SH-SY5Y (cell line): ENCODE results near the gene PRXL2B.

Experiments used
- GATA2 ChIP-seq: IDR thresholded peaks from 2 replicates; pipeline ENCODE4 v1.6.1; 2011; ENCODE audit warnings: mild to moderate bottlenecking, low read depth, low read length
- GATA3 ChIP-seq: IDR thresholded peaks from 2 replicates; pipeline ENCODE4 v1.6.1; 2011; ENCODE audit warnings: low read depth, mild to moderate bottlenecking, low read length, moderate library complexity

Gene PRXL2B

DNA sequence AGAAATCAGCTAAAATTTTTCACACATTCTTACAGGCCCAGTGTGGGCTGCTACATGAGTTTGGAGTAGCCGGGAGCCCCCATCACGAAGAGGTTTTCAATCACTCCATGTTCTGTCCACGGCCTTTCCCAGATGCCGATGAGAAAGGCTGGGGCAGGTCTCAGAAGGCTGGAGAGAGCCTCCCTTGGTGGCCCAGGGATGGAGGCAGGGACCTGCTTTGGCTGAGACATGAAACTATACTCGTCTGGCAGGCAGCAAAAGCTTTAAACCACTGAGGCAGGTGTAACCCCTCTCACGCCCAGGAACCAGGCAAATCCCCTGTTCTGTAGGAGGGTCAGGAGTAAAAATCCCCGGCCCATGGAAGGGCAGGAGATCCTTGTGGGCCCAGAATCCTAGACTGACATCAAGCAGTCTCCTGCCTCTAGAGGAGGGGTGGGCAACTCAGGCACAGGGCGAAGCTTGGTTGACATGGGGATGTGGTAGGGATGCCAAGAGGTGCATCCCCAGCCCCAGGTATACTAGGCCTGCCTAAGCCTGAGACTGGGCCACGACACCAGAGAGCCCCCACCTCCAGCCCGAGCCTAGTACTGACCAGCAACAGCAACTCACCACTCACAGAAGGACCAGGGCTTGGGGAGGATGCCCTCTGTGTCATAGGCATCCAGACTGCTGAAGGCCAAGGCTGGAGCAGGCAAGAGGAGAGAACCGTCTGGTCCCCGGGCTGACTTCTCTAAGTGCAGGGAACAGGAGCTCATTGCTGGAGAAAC, 37.2 kb downstream of the PRXL2B start:
- TF ChIP-seq GATA2: no peak
- no peak for TF ChIP-seq GATA3

DNA sequence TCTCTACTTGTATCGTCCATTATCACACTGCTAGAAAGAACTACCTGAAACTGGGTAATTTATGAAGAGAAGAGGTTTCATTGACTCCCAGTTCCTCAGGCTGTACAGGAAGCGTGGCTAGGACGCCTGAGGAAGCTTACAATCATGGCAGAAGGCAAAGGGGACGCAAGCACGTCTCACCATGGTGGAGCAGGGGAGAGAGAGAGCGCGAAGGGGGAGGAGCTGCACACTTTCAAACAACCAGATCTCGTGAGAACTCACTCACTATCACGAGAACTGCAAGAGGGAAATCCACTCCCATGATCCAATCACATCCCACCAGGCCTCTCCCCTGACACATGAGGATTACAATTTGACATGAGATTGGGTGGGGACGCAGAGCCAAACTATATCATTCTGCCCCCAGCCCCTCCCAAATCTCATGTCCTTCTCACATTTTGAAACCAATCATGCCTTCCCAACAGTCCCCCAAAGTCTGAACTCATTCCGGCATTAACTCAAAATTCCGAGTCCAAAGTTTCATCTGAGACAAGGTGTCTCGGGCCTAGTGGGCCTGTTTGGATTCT, 38.2 kb downstream of the PRXL2B start:
- no peak for TF ChIP-seq GATA3
- no peak for TF ChIP-seq GATA2

- no peak for TF ChIP-seq GATA3
- TF ChIP-seq GATA2: no peak
Observed at GRCh38 chr1:2625311-2625710, 38.7 kb downstream of the PRXL2B start.

- TF ChIP-seq GATA3 (no peak), GATA2 (no peak)
Observed at GRCh38 chr1:2627746-2628145, 41.2 kb downstream of the PRXL2B start.

DNA sequence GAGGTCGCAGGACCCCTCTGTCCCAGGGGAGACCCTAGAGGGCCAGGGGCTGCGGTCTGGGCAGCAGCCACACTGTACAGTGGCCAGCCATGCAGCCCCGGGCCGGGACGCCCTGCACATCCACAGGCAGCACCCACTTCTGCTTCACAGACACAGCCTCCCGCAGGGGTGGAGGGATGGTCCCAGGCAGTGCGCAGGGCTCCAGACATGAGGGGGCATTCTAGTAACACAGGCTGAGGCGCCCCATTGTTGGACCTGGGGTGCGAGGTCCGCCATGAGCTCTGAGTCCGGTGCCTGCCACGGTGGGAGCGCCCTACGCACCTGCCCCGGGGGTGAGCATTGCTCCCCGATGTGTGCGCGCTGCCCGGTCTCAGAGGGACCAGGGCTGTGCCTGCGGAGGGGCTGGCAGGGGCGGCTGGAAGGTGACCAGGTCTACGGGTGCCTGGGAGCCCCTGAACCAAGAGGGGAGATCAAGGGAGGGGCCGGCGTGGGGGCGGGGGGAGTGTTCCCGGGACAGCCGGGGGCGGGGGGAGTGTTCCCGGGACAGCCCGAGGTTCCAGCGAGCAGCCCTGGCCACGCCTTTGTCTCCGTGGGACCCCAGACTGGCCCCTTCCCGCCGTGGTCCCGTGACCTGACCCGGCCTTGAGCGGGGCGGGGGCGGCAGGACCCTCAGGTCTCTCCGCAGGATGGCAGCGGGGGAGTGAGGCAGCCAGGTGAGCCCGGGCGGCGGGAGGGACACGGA, 41.8 kb downstream of the PRXL2B start:
- TF ChIP-seq GATA2 (no peak), GATA3 (no peak)

GRCh38 chr1:2628933-2629626, 42.5 kb downstream of the PRXL2B start:
- TF ChIP-seq GATA2: no peak
- TF ChIP-seq GATA3: no peak

DNA sequence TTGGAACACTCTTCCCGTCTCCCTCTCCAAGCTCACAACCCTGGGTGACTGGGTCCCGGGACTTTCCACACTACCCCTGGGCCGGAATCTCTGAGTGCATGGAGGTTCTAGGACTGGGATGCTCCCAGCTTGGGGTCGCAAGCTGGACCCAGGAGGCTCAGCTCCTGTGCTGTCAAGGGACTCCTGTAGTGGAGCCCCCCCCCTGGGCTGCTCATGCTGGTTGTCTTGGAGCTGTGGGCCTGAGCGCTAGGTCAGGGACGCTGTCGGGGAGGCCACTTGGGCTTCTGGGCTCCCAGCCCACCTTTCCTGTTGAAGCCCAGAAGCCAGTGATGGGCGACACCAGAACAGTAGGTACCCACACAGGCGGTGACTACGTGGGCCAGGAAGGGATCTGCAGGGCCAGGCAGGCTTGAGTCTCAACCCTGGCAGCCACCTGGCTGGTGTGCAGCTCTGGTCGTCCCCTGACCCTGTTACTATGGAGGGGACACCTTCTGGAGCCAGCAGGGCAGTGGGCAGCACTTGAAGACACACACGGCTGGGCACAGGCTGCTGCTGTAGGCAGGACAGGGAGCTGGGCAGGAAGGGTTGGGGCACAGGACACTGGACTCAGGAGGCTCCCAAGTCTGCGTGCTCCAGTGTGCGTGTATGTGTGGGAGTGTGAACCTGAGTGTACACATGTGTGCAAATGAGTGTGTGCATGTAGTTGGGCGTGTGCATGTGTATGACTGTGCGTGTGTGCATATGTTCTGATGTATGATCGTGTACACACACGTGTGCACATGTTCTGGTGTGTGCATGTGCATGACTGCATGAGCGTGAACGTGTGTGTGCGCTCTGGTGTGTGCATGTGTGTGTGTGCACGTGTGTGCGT, 43.3 kb downstream of the PRXL2B start:
- TF ChIP-seq GATA3 (no peak), GATA2 (no peak)

DNA sequence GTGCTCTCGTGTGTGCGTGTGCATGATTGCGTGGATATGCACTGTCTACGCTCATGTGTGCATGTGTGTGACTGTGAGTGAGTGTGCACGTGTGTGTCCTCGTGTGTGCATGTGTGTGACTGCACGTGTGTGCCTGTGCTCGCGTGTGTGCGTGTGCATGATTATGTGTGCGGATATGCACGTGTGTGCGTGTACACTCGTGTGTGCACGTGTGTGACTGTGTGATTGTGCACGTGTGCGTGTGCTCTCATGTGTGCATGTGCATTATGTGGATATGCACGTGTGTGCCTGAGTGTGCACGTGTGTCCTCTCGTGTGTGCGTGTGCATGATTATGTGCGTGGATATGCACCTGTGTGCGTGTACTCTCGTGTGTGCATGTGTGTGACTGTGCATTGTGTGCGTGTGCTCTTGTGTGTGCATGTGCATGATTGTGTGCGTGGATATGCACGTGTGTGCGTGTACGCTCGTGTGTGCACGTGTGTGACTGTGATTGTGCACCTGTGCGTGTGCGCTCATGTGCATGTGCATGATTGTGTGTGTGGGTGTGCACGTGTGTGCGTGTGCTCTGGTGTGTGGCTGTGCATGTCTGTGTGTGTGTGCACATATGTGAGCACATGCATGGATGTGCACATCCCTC, 44.0 kb downstream of the PRXL2B start:
- TF ChIP-seq GATA3 (no peak), GATA2 (no peak)

GRCh38 chr1:2631136-2632050, 44.8 kb downstream of the PRXL2B start:
- TF ChIP-seq GATA2: no peak
- TF ChIP-seq GATA3: no peak

GRCh38 chr1:2632051-2632430, 45.5 kb downstream of the PRXL2B start:
- TF ChIP-seq GATA3 (no peak), GATA2 (no peak)

DNA sequence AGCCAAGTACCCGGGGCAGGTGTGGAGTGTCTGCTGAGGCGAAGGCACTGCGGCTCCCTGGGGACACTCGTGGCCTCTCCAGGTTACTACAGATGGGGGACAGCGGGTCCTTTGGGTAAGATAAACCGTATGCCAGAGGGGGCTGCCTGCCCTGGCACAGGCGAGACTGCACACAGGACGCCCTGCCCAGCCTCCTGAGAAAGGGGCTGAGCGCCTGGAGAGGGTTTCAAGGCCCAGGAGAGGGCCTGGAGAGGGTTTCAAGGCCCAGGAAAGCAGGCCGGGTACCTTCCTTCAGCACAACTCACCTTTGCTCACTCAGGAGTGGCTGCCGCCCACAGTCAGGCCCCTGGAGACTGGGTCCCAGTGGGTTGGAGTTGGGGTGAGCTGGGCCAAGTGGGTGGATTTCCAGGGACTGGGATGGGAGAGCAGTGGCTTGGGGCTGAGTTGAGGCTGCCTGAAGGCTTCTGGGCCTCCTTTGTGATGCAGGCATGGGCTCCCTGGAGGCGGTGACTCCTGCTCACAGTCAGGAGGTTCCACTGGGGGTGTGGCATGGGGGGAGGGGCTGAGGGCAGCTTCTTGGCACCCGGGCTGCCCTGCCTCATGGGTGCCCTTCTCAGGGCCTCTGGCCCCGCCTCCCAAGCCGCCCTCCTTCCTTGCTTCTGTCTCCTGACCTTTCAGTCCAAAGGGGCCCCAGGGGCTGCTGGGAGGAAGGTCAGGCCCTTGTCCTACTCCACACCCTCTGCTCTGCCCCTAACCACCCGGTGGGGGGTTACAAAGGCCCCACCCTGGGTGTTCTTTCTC, 46.2 kb downstream of the PRXL2B start, which contains the start of gene MMEL1:
Gene MMEL1 (minus strand): TSS at position 456 of the 801 bp plus-strand sequence. CDS start 3,532 bp downstream, outside the sequence.
- TF ChIP-seq GATA2 (no peak), GATA3 (no peak)

DNA sequence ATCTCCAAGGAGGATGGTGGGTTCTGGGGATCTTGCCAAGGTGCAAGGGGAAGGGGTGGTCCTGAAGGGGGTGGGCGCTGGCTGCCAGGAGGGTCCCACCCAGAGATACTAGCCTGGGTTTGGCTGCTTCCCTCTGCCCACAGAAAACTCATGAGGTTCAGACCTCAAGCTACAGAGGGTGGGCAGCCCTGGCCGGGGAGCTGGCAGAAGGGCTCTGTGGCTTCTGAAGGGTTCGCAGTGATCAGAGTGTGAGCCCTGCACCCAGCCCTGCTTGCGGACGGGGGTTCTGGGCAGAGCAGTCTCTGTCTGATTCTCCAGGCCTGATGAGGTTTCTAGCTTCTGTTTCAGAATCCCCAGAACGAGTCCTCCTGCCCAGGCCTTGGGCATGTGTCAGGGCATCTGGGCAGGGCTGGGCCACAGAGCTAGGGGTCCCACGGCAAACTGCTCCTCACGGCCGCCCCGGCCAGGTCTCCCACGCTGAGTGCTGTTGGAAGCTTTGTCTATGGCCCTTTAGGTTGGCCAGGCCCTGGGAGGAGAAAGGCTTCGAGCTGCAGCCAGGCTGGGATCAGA, 46.9 kb downstream of the PRXL2B start:
- TF ChIP-seq GATA2 (no peak), GATA3 (no peak)
